Naive thymus-derived CD4-positive, alpha-beta T cell (primary cell): ENCODE measurements around the gene SLC8A2. TPM values are rescaled to one million over a fixed set of nuclear protein-coding genes. Genes with fewer than 3 reads are reported as not detected.

Source experiments
- ATAC-seq: fragments of 150-1000 bp; cut with Tn5 transposase; 2 replicates; pipeline ENCODE4 v1.10.0; 2021; ENCODE audit warnings: mild to moderate bottlenecking, moderate library complexity
- CTCF ChIA-PET: fragments of 350-600 bp; sonication (Branson Sonifier 250); formaldehyde crosslinking; loops from one replicate; lab custom pipeline; 2021; ENCODE audit warnings: antibody characterized with exemption; lab: Charles Lee
- POLR2A ChIA-PET: fragments of 350-600 bp; sonication (Branson Sonifier 250); formaldehyde crosslinking; loops from one replicate; lab custom pipeline; 2021; ENCODE audit warnings: antibody characterized with exemption, inconsistent platforms; lab: Charles Lee
- DNase-seq, 9 donors: peaks; one replicate each; pipeline versions ENCODE4 v3.0.0 to v3.0.0-alpha.2; 2020 to 2022; ENCODE audit warnings: mixed read lengths in 1 of 9
- H3K27ac ChIP-seq: one replicate; pipeline ENCODE4 v1.7.0; 2013; ENCODE audit warnings: mild to moderate bottlenecking, low read depth, low read length, moderate library complexity
- H3K27me3 ChIP-seq, 2 donors: one replicate each; pipeline ENCODE4 v1.7.0; 2013; ENCODE audit warnings: low read length in 2 of 2, mild to moderate bottlenecking in 2 of 2, moderate library complexity in 2 of 2; ENCODE audit not compliant: control insufficient read depth in 2 of 2, insufficient read depth in 2 of 2
- H3K36me3 ChIP-seq, 3 experiments: 1 replicate in 2 of 3; 2 replicates in 1 of 3; pipeline ENCODE4 v1.7.0; 2013; ENCODE audit warnings: low read length in 3 of 3, mild to moderate bottlenecking in 3 of 3, moderate library complexity in 1 of 3; ENCODE audit not compliant: insufficient read depth in 3 of 3, control insufficient read depth in 2 of 3
- H3K4me1 ChIP-seq, 2 donors: one replicate each; pipeline ENCODE4 v1.7.0; 2013; ENCODE audit warnings: low read length in 2 of 2, mild to moderate bottlenecking in 2 of 2, moderate library complexity in 1 of 2; ENCODE audit not compliant: control insufficient read depth in 2 of 2, insufficient read depth in 2 of 2
- H3K4me3 ChIP-seq: 2 replicates; pipeline ENCODE4 v1.7.0; 2013; ENCODE audit warnings: mild to moderate bottlenecking, low read length
- H3K9me3 ChIP-seq, 3 experiments: 1 replicate in 2 of 3; 2 replicates in 1 of 3; pipeline ENCODE4 v1.7.0; 2013; ENCODE audit warnings: low read length in 3 of 3; ENCODE audit not compliant: control insufficient read depth in 2 of 3
- H3K27ac Mint-ChIP-seq, 9 donors: one replicate each; pipeline ENCODE4 v1.8.0; 2020 to 2022; ENCODE audit warnings: mixed read lengths in 9 of 9, mild to moderate bottlenecking in 8 of 9, moderate library complexity in 5 of 9, inconsistent platforms in 2 of 9
- H3K27me3 Mint-ChIP-seq, 5 donors: one replicate each; pipeline ENCODE4 v1.8.0; 2021 to 2022; ENCODE audit warnings: mixed read lengths in 5 of 5, mild to moderate bottlenecking in 1 of 5
- H3K36me3 Mint-ChIP-seq, 5 donors: one replicate each; pipeline ENCODE4 v1.8.0; 2020 to 2022; ENCODE audit warnings: mixed read lengths in 5 of 5, mild to moderate bottlenecking in 3 of 5, inconsistent platforms in 1 of 5
- H3K4me1 Mint-ChIP-seq, 7 donors: one replicate each; pipeline ENCODE4 v1.8.0; 2020 to 2022; ENCODE audit warnings: mixed read lengths in 7 of 7, mild to moderate bottlenecking in 3 of 7, inconsistent platforms in 1 of 7
- H3K4me3 Mint-ChIP-seq, 10 donors: one replicate each; pipeline ENCODE4 v1.8.0; 2020 to 2022; ENCODE audit warnings: mild to moderate bottlenecking in 10 of 10, mixed read lengths in 10 of 10, moderate library complexity in 6 of 10, inconsistent platforms in 2 of 10
- H3K9me3 Mint-ChIP-seq, 11 donors: one replicate each; pipeline ENCODE4 v1.8.0; 2020 to 2022; ENCODE audit warnings: mixed read lengths in 11 of 11, mild to moderate bottlenecking in 4 of 11, inconsistent platforms in 1 of 11, moderate library complexity in 1 of 11
- intact Hi-C, 2 donors: fragments of 100-400 bp; cut with micrococcal nuclease; formaldehyde crosslinking; loops; one replicate each; pipeline ENCODE4 v1.15.1; 2023
- polyA plus RNA-seq, 2 donors: library from polyadenylated mRNA; unstranded; fragments of 300-500 nt; fragmentation: Illumina TruSeq; gene quantifications; one replicate each; pipeline ENCODE4 v1.2.3, GENCODE V29; 2021
- total RNA-seq, 6 experiments: library from RNA in 5 of 6; stranded (reverse) in 5 of 6; gene quantifications; 1 replicate in 5 of 6; 2 replicates in 1 of 6; pipeline ENCODE4 v1.2.3 and lab custom pipeline; 2021 to 2026

The SLC8A2 gene
- total and polyA plus RNA-seq, 7 experiments from 2014 or later, result 0.05 to 0.19 (median 0.19) TPM; not detected in 4

GRCh38 chr19:47465957-47466356 lies 5.7 kb downstream of the SLC8A2 start:
- ATAC-seq (no peak), DNase-seq (no peak)
- H3K27me3 Mint-ChIP-seq, result peaks cover 40 to 52% (median 43%) of the 10 kb centered on the region in 5 donors
- intact Hi-C loops, result no loop called here
- H3K4me3 Mint-ChIP-seq, result no peak overlapping the region
- H3K27ac Mint-ChIP-seq, result no peak overlapping the region
- Histone ChIP-seq H3K4me1 (no peaks in the 10 kb centered on the region), H3K9me3 (no peaks in the 10 kb centered on the region), H3K27me3 (peaks cover 2 to 5% of the 10 kb centered on the region in 2 donors), H3K27ac (no peak overlapping the region), H3K4me3 (no peak overlapping the region), H3K36me3 (no peaks in the 10 kb centered on the region)
- H3K4me1 Mint-ChIP-seq, result peaks cover 4 to 12% (median 8%) of the 10 kb centered on the region in 7 donors
- ChIA-PET POLR2A (no interaction called here), CTCF (no interaction called here)
- peaks cover 0 to 4% (median 0%) of the 10 kb centered on the region in 5 donors for H3K36me3 Mint-ChIP-seq
- H3K9me3 Mint-ChIP-seq, result peaks cover 0 to 2% (median 0%) of the 10 kb centered on the region in 11 donors

- Mint-ChIP-seq H3K9me3 (peaks cover 0 to 2% (median 0%) of the 10 kb centered on the region in 11 donors), H3K27me3 (peaks cover 30 to 41% (median 32%) of the 10 kb centered on the region in 5 donors), H3K36me3 (no peaks in the 10 kb centered on the region), H3K27ac (no peak overlapping the region), H3K4me1 (peaks cover 0 to 6% (median 0%) of the 10 kb centered on the region in 7 donors), H3K4me3 (no peak overlapping the region)
- no peak overlapping the region for H3K27ac ChIP-seq
- no peaks in the 10 kb centered on the region for H3K9me3 ChIP-seq
- H3K4me3 ChIP-seq, result no peak overlapping the region
- ATAC-seq (no peak), DNase-seq (no peak)
- POLR2A ChIA-PET, result no interaction called here
- H3K27me3 ChIP-seq, result peaks cover 0 to 2% of the 10 kb centered on the region in 2 donors
- H3K4me1 ChIP-seq, result no peaks in the 10 kb centered on the region
- intact Hi-C loops, result no loop called here
- CTCF ChIA-PET, result interaction anchor here (0.5 kb wide), 1 partner anchor 244 kb away, joined by 4 read pairs; no protein-coding TSS in a partner anchor
- H3K36me3 ChIP-seq, result no peaks in the 10 kb centered on the region
Observed at GRCh38 chr19:47464675-47465419, 6.8 kb downstream of the SLC8A2 start.

GRCh38 chr19:47461876-47462275 lies 9.8 kb downstream of the SLC8A2 start:
- ChIA-PET CTCF (no interaction called here), POLR2A (no interaction called here)
- H3K27ac ChIP-seq, result no peak overlapping the region
- no peak overlapping the region for H3K4me3 Mint-ChIP-seq
- ATAC-seq, result no peak
- H3K4me1 Mint-ChIP-seq, result peaks cover 0 to 6% (median 2%) of the 10 kb centered on the region in 7 donors
- no peaks in the 10 kb centered on the region for H3K36me3 Mint-ChIP-seq
- peaks cover 0 to 2% (median 0%) of the 10 kb centered on the region in 11 donors for H3K9me3 Mint-ChIP-seq
- H3K27me3 Mint-ChIP-seq, result peaks cover 9 to 22% (median 19%) of the 10 kb centered on the region in 5 donors
- H3K4me1 ChIP-seq, result no peaks in the 10 kb centered on the region
- no peak overlapping the region for H3K4me3 ChIP-seq
- H3K9me3 ChIP-seq, result no peaks in the 10 kb centered on the region
- no peaks in the 10 kb centered on the region for H3K36me3 ChIP-seq
- H3K27me3 ChIP-seq, result peaks cover 0 to 10% of the 10 kb centered on the region in 2 donors
- H3K27ac Mint-ChIP-seq, result no peak overlapping the region
- DNase-seq, result no peak
- intact Hi-C loops, result no loop called here

GRCh38 chr19:47459477-47459876 lies 12.2 kb downstream of the SLC8A2 start:
- H3K9me3 ChIP-seq, result peaks cover 0 to 5% (median 0%) of the 10 kb centered on the region in 3 experiments
- ChIA-PET POLR2A (no interaction called here), CTCF (no interaction called here)
- H3K4me1 Mint-ChIP-seq, result peaks cover 0 to 12% (median 3%) of the 10 kb centered on the region in 7 donors
- H3K36me3 ChIP-seq, result no peaks in the 10 kb centered on the region
- H3K36me3 Mint-ChIP-seq, result peaks cover 0 to 8% (median 0%) of the 10 kb centered on the region in 5 donors
- intact Hi-C loops, result no loop called here
- no peak overlapping the region for H3K27ac Mint-ChIP-seq
- no peak for DNase-seq
- no peaks in the 10 kb centered on the region for H3K4me1 ChIP-seq
- H3K27me3 ChIP-seq, result peaks cover 0 to 10% of the 10 kb centered on the region in 2 donors
- peaks cover 23 to 34% (median 31%) of the 10 kb centered on the region in 5 donors for H3K27me3 Mint-ChIP-seq
- H3K9me3 Mint-ChIP-seq, result peaks cover 0 to 14% (median 7%) of the 10 kb centered on the region in 11 donors
- no peak overlapping the region for H3K4me3 ChIP-seq
- H3K4me3 Mint-ChIP-seq, result no peak overlapping the region
- ATAC-seq, result no peak
- no peak overlapping the region for H3K27ac ChIP-seq

GRCh38 chr19:47458672-47459071 lies 13.0 kb downstream of the SLC8A2 start:
- no peak overlapping the region for H3K27ac ChIP-seq
- no peak for ATAC-seq
- Mint-ChIP-seq H3K9me3 (peaks cover 0 to 14% (median 7%) of the 10 kb centered on the region in 11 donors), H3K27me3 (peaks cover 28 to 37% (median 35%) of the 10 kb centered on the region in 5 donors), H3K4me1 (peaks cover 0 to 12% (median 3%) of the 10 kb centered on the region in 7 donors), H3K27ac (no peak overlapping the region), H3K4me3 (no peak overlapping the region), H3K36me3 (peaks cover 0 to 8% (median 0%) of the 10 kb centered on the region in 5 donors)
- DNase-seq, result no peak
- intact Hi-C loops, result no loop called here
- peaks cover 0 to 5% (median 0%) of the 10 kb centered on the region in 3 experiments for H3K9me3 ChIP-seq
- CTCF ChIA-PET, result no interaction called here
- no peaks in the 10 kb centered on the region for H3K36me3 ChIP-seq
- POLR2A ChIA-PET, result no interaction called here
- H3K4me3 ChIP-seq, result no peak overlapping the region
- no peaks in the 10 kb centered on the region for H3K4me1 ChIP-seq
- peaks cover 0 to 10% of the 10 kb centered on the region in 2 donors for H3K27me3 ChIP-seq

- no peak for DNase-seq
- Histone ChIP-seq H3K36me3 (no peaks in the 10 kb centered on the region), H3K27me3 (peaks cover 0 to 10% of the 10 kb centered on the region in 2 donors), H3K9me3 (peaks cover 0 to 5% (median 0%) of the 10 kb centered on the region in 3 experiments), H3K4me1 (no peaks in the 10 kb centered on the region), H3K27ac (no peak overlapping the region), H3K4me3 (no peak overlapping the region)
- POLR2A ChIA-PET, result no interaction called here
- peaks cover 0 to 14% (median 7%) of the 10 kb centered on the region in 11 donors for H3K9me3 Mint-ChIP-seq
- no peak overlapping the region for H3K27ac Mint-ChIP-seq
- H3K4me3 Mint-ChIP-seq, result peak overlapping the region in 2 of 10 donors; percentile 17 to 46
- H3K4me1 Mint-ChIP-seq, result peaks cover 0 to 12% (median 3%) of the 10 kb centered on the region in 7 donors
- peaks cover 0 to 8% (median 0%) of the 10 kb centered on the region in 5 donors for H3K36me3 Mint-ChIP-seq
- CTCF ChIA-PET, result no interaction called here
- no peak for ATAC-seq
- H3K27me3 Mint-ChIP-seq, result peaks cover 28 to 32% (median 31%) of the 10 kb centered on the region in 5 donors
- intact Hi-C loops, result no loop called here
Observed at GRCh38 chr19:47456721-47457474, 14.8 kb downstream of the SLC8A2 start.
